Central memory CD4-positive, alpha-beta T cell (primary cell): ENCODE results near the gene TTC28.

Experiments
- DNase-seq: peaks from one replicate; pipeline ENCODE4 v3.0.0; 2022

TTC28 gene

GRCh38 chr22:28125799-28126198, 553.8 kb downstream of the TTC28 start:
- no peak for DNase-seq

GRCh38 chr22:28123989-28124766, 555.5 kb downstream of the TTC28 start:
- DNase-seq = no peak

GRCh38 chr22:28120691-28121592, 558.7 kb downstream of the TTC28 start:
- no peak for DNase-seq

GRCh38 chr22:28118957-28119631, 560.5 kb downstream of the TTC28 start:
- no peak for DNase-seq

GRCh38 chr22:28116219-28116673, 563.4 kb downstream of the TTC28 start:
- no peak for DNase-seq

GRCh38 chr22:28115426-28115825, 564.2 kb downstream of the TTC28 start:
- DNase-seq = no peak

GRCh38 chr22:28112548-28113043, 567.0 kb downstream of the TTC28 start:
- DNase-seq = no peak

GRCh38 chr22:28112190-28112544, 567.5 kb downstream of the TTC28 start:
- no peak for DNase-seq

- no peak for DNase-seq
Measured at GRCh38 chr22:28111501-28112189, 568.0 kb downstream of the TTC28 start.

- no peak for DNase-seq
Measured at GRCh38 chr22:28108851-28109250, 570.8 kb downstream of the TTC28 start.

GRCh38 chr22:28106617-28107016, 573.0 kb downstream of the TTC28 start:
- no peak for DNase-seq

GRCh38 chr22:28105988-28106387, 573.7 kb downstream of the TTC28 start:
- no peak for DNase-seq

- no peak for DNase-seq
Measured at GRCh38 chr22:28105413-28105812, 574.2 kb downstream of the TTC28 start.

- DNase-seq = no peak
Measured at GRCh38 chr22:28103596-28103995, 576.0 kb downstream of the TTC28 start.

- DNase-seq = no peak
Measured at GRCh38 chr22:28102151-28102812, 577.4 kb downstream of the TTC28 start.

- no peak for DNase-seq
Measured at GRCh38 chr22:28097627-28098026, 582.0 kb downstream of the TTC28 start.

- DNase-seq = no peak
Measured at GRCh38 chr22:28096161-28096560, 583.5 kb downstream of the TTC28 start.

- DNase-seq = no peak
Measured at GRCh38 chr22:28095316-28096095, 584.1 kb downstream of the TTC28 start.

GRCh38 chr22:28094771-28095170, 584.9 kb downstream of the TTC28 start:
- no peak for DNase-seq

GRCh38 chr22:28093711-28094110, 585.9 kb downstream of the TTC28 start:
- DNase-seq = no peak

GRCh38 chr22:28091486-28091885, 588.2 kb downstream of the TTC28 start:
- no peak for DNase-seq
